Skeletal muscle tissue (tissue), 4 donors: Measurements from ENCODE around the gene TNS3. TPM values are rescaled to one million over a fixed set of nuclear protein-coding genes. Genes with fewer than 3 reads are reported as not detected.

Experiments
- H3K27ac ChIP-seq: one replicate; pipeline ENCODE4 v1.7.0; 2013; ENCODE audit warnings: mild to moderate bottlenecking, low read depth, low read length, inconsistent platforms
- H3K27me3 ChIP-seq, 3 donors: one replicate each; pipeline ENCODE4 v1.7.0; 2013; ENCODE audit warnings: low read length in 3 of 3; ENCODE audit not compliant: control insufficient read depth in 3 of 3, insufficient read depth in 3 of 3
- H3K36me3 ChIP-seq, 3 donors: one replicate each; pipeline ENCODE4 v1.7.0; 2013; ENCODE audit warnings: low read length in 3 of 3; ENCODE audit not compliant: control insufficient read depth in 3 of 3, insufficient read depth in 3 of 3
- H3K4me1 ChIP-seq, 3 donors: one replicate each; pipeline ENCODE4 v1.7.0; 2013; ENCODE audit warnings: low read length in 3 of 3, mild to moderate bottlenecking in 3 of 3; ENCODE audit not compliant: control insufficient read depth in 3 of 3, insufficient read depth in 3 of 3
- H3K4me3 ChIP-seq, 3 donors: one replicate each; pipeline ENCODE4 v1.7.0; 2013; ENCODE audit warnings: low read length in 3 of 3
- H3K9ac ChIP-seq, 3 donors: one replicate each; pipeline ENCODE4 v1.7.0; 2013; ENCODE audit warnings: low read length in 3 of 3, mild to moderate bottlenecking in 3 of 3, moderate library complexity in 2 of 3, low read depth in 1 of 3
- H3K9me3 ChIP-seq, 3 donors: one replicate each; pipeline ENCODE4 v1.7.0; 2013; ENCODE audit warnings: low read length in 3 of 3; ENCODE audit not compliant: control insufficient read depth in 3 of 3
- total RNA-seq: library from RNA; depleted of rRNA; stranded (reverse); fragments of >200 nt; gene quantifications from one replicate; pipeline ENCODE4 v1.2.3, GENCODE V29; 2014
- donor health status: Osteomylitis.

The TNS3 gene
- total RNA-seq, 1 donor from 2014 or later: 33.4 TPM

DNA sequence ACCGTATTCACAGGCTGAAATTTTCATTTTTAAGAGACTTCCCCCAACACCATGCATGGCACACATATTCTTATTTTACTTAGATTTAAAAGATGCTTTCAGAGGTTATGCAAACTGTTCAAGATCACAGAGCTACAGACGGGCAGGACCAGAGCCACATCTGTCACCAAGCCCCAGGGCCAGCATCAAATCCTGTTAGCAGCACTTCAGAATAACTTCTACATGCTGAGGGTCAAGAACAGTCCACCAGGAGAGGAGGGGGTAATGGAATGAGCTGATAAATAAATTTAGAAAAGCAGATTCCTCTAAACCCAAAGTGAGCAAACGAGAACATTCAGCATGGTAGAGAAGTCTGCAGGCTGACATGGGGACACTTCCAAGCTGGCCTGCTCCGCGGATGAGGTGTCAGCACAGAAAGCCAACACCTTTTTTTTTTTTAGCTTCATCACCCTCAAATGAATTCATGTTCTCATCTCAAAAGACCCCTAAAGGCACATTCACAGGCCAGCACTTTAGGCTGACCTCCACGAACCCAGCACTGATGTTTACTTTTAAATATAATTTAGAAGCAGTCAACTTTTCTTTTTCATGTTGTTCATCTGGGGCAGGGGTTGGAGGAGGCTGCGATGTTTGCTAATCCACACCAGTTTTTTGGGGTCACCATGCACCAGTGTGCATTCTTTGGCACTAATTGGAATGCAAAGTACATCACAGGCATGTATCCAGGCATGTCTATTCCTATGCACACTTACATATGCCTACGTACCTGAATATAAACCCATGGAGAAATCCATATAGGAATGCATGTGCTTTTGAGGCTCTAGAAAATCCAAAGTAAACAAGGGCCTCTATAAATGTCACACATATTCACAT is 249.0 kb downstream of the TNS3 start:
- Histone ChIP-seq H3K36me3 (peaks cover 0 to 10% (median 0%) of the 10 kb centered on the region in 3 donors), H3K9ac (no peak overlapping the region), H3K27me3 (no peaks in the 10 kb centered on the region), H3K4me1 (peaks cover 29 to 76% (median 61%) of the 10 kb centered on the region in 3 donors), H3K9me3 (peaks cover 0 to 4% (median 0%) of the 10 kb centered on the region in 3 donors), H3K4me3 (no peak overlapping the region), H3K27ac (no peak overlapping the region)

DNA sequence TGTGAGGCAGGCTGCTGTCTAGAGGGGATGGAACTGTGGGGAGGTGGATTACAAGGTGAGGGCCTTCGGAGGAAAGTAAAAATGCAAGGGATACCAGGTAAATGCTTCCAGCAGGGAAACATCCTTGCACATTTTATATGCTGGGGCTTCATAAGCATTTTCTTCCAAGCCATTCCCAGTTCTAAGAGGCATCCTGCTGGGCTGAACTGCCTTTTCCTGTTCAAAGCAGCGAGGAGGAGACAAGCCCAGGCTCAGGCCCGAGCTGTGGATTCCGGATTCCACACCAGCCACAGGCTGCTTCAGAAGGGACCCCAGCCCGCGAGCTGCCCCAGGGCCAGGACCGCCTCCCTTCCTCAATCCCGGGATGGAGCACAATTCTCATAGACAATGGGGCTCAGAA is 249.7 kb downstream of the TNS3 start:
- H3K27me3 ChIP-seq: no peaks in the 10 kb centered on the region
- H3K36me3 ChIP-seq: peaks cover 0 to 6% (median 0%) of the 10 kb centered on the region in 3 donors
- no peak overlapping the region for H3K4me3 ChIP-seq
- peaks cover 36 to 79% (median 63%) of the 10 kb centered on the region in 3 donors for H3K4me1 ChIP-seq
- peaks cover 0 to under 1% (median 0%) of the 10 kb centered on the region in 3 donors for H3K9me3 ChIP-seq
- H3K9ac ChIP-seq: no peak overlapping the region
- H3K27ac ChIP-seq: no peak overlapping the region

DNA sequence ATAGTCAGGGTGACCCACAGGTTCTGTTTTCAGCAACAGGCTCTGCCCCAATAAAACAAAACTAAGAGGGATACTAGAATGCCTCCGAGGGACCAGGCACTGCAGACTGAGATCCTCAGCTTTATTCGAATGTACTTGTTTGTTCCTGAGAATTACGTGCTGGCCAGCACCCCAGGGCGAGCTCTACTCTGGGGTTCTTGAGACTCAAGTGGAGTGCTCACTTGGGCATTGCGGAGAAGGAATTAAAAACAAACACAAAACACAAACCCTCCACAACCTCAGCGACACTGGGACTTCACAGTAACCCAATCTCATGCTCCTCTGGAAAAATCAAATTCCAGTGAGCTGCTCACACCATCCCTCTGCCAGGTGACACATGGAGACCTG is 250.7 kb downstream of the TNS3 start:
- H3K4me3 ChIP-seq: no peak overlapping the region
- peaks cover 0 to 6% (median 0%) of the 10 kb centered on the region in 3 donors for H3K36me3 ChIP-seq
- H3K4me1 ChIP-seq: peaks cover 40 to 80% (median 68%) of the 10 kb centered on the region in 3 donors
- H3K9me3 ChIP-seq: no peaks in the 10 kb centered on the region
- peak overlapping the region in 1 of 3 donors; percentile 8 for H3K9ac ChIP-seq
- no peak overlapping the region for H3K27ac ChIP-seq
- H3K27me3 ChIP-seq: no peaks in the 10 kb centered on the region

DNA sequence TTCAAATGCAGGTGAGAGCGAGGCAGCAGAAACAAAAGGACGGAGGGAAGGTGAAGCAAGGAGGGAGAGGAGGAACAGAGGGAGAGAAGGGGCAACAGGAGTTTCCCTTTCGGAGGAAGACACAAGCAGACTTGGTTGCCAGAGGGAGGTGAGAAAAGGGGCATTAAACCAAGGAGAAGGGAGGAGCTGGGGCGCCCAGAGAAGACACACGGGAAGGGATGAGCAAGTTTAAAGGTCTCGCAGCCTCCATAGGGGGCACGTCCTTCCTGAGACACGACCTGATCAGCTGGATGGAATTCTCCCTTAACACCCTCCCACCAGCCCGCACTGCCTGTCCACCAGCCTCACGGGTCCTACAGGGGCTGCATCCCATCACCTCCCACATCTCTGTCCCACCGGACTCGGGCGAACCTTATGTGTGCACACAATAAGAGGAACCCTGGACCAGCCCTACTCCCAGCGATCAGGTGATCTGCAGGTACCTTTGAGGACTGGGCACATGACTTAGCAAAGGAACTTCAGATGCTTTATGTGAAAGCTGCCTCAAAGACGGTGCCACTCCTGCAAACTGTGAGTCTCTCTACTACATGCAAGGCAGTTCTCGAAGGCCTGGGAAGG is 251.2 kb downstream of the TNS3 start:
- Histone ChIP-seq H3K9ac (no peak overlapping the region), H3K36me3 (peaks cover 0 to 6% (median 0%) of the 10 kb centered on the region in 3 donors), H3K27me3 (no peaks in the 10 kb centered on the region), H3K27ac (no peak overlapping the region), H3K4me3 (no peak overlapping the region), H3K9me3 (no peaks in the 10 kb centered on the region), H3K4me1 (peaks cover 38 to 78% (median 66%) of the 10 kb centered on the region in 3 donors)

DNA sequence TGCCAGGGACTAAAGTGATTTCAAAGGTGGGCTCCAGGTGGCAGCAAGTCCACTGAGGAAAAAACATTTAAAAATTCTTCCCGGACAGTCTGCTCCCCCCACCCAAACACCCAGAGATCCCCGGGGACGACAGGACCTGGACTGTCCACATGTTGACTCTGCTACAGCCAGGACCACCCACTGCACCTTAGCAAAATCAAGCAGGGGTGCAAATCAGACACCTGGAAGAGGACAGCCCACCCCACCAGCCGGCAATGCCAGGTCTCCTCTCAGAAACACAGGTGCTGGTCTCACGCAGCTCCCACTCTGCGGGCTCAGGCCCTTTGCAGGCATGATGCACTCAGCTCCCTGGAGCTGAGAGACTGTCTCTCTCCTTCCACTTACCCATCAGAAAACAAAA is 251.9 kb downstream of the TNS3 start:
- Histone ChIP-seq H3K9ac (peak overlapping the region in 1 of 3 donors; percentile 69), H3K4me3 (no peak overlapping the region), H3K9me3 (no peaks in the 10 kb centered on the region), H3K4me1 (peaks cover 31 to 72% (median 60%) of the 10 kb centered on the region in 3 donors), H3K27ac (no peak overlapping the region), H3K27me3 (no peaks in the 10 kb centered on the region), H3K36me3 (peaks cover 0 to 6% (median 0%) of the 10 kb centered on the region in 3 donors)

DNA sequence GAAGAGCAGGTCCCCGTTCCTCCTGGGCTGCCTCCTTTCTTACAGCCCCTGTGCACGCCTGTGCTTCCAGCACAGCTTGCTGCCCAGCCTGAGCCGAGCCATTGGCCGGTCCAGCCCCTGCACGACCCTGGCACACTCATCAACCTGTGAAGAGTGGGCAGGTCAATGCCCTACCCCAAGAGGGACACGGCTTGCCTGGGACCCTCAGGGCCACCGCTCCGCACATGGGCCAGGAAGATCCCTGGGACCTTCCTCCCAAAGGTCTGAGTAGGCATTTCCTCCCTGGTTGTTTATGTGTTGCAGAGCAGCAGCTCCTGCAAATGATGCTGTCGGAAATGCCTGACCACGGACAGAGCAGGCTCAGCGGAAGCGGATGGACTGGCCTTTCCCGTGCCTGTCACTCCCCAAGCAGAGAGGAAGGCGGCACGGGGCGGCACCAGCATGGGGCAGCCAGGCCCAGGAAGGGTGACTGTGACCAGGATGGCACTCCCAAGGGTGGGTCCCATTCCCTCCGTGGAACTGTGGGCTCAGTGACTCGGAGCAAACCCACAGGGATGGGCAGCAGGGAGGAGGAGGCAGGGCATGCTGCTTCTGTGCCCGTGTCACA is 252.5 kb downstream of the TNS3 start:
- peak overlapping the region in 1 of 3 donors; percentile 69 for H3K9ac ChIP-seq
- H3K9me3 ChIP-seq: no peaks in the 10 kb centered on the region
- peaks cover 0 to 6% (median 0%) of the 10 kb centered on the region in 3 donors for H3K36me3 ChIP-seq
- peak overlapping the region; percentile 77 for H3K27ac ChIP-seq
- no peaks in the 10 kb centered on the region for H3K27me3 ChIP-seq
- peaks cover 30 to 75% (median 62%) of the 10 kb centered on the region in 3 donors for H3K4me1 ChIP-seq
- peak overlapping the region in 1 of 3 donors; percentile 29 for H3K4me3 ChIP-seq

DNA sequence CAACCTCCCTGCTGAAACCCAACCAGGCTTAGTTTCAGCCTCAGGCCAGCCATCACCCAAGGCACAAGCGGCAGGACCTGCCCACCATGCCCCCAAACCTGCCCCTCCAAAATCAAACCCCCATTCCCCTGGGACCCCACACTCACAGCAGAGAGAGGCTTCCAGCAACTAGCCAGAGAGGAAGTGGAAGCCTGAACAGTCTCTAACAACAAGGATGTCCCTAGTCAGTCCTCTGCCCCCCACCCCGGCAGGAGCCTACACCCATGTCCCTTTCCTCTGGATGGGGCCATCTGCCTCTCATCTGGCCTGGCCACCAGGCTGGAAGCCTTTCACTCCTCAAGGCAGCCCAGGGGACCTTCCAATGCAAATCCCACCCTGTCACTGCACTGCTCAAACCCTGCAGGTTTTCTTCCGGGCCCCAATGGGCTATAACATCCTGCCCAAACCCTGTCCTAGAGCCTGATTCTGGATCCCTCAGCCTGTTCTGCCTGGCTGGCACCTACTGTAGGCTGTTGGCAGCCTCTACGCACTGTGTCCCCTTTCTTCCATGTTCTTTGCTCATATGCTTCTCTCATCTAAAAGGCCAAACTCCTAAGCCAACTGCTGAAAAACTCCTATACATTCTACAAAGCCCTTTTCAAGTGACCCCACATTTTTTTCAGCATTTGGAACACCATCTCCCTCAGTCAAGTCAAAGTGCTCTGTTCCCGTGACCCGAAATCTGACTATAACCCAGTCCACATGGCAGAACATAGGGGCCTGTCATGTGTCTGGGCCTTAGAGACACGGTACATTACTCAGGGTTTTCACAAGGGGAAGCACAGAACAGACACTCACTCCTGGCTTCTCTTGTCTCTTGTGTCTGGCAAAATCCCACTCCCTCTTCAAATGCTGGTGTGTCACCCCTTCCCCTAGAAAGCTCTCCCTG is 253.3 kb downstream of the TNS3 start:
- Histone ChIP-seq H3K36me3 (peaks cover 0 to 6% (median 0%) of the 10 kb centered on the region in 3 donors), H3K27ac (peak overlapping the region; percentile 77), H3K9ac (peak overlapping the region; percentile 67 to 82 (median 73)), H3K27me3 (no peaks in the 10 kb centered on the region), H3K4me3 (peak overlapping the region; percentile 55 to 70 (median 61)), H3K4me1 (peaks cover 30 to 73% (median 69%) of the 10 kb centered on the region in 3 donors), H3K9me3 (no peaks in the 10 kb centered on the region)

DNA sequence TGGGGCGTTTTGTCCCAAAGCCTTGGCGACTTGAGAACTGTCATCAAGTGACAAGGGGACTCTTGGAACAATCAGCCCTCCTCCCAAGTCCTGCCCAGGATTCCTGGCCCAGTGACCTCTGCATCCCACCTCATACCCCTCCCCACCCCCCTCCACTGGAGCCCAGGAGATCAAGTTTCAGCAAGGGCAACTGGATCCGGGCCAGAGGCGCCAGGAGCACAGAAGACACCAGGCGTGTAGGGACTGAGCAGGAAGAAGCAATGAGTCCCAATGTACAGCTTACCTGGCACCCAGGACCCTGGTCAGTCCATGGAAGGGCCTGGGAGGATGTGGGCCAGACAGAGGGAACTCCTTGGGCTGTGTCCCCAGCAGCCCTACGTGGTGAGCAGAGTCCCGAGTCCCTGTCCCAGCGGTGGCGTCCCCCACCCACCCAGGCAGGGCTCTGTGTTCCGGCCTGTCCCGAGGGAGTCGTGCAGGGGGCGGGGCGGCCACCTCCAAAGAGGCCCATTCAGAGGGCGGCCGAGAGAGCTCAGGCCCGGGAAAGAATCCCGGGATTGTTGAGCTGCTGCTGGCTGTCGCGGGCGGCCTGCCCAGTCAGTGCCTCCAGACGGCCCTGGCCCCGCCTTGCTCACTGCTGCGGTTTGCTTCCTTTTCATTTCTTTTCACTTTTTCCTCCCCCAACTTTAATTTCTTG is 254.1 kb downstream of the TNS3 start:
- Histone ChIP-seq H3K9ac (peak overlapping the region; percentile 67 to 82 (median 73)), H3K27me3 (no peaks in the 10 kb centered on the region), H3K9me3 (no peaks in the 10 kb centered on the region), H3K4me1 (peaks cover 30 to 73% (median 66%) of the 10 kb centered on the region in 3 donors), H3K27ac (peak overlapping the region; percentile 77), H3K4me3 (peak overlapping the region; percentile 55 to 70 (median 61)), H3K36me3 (peaks cover 0 to 6% (median 0%) of the 10 kb centered on the region in 3 donors)

DNA sequence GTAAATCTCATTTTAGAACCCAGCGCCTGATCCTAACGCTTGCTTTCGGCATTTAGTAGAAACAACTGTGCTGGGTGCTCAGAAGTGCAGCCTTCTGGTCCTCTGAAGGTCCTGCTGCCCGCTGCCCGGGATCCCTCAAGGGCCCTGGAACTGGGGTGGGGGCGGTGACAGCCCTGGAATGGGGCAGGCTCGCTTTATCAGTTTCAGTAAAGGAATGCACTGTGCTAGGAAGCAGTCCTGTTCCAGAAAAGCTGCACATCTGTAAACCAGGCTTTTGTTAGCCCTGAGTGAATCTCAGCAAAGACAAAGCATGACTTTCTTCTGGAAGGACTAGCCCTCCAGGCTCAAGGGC is 254.6 kb downstream of the TNS3 start:
- H3K9me3 ChIP-seq: no peaks in the 10 kb centered on the region
- peaks cover 0 to 6% (median 0%) of the 10 kb centered on the region in 3 donors for H3K36me3 ChIP-seq
- H3K9ac ChIP-seq: peak overlapping the region in 2 of 3 donors; percentile 69 to 82
- peak overlapping the region; percentile 18 to 70 (median 61) for H3K4me3 ChIP-seq
- H3K4me1 ChIP-seq: peaks cover 30 to 72% (median 70%) of the 10 kb centered on the region in 3 donors
- peak overlapping the region; percentile 77 for H3K27ac ChIP-seq
- H3K27me3 ChIP-seq: no peaks in the 10 kb centered on the region
